Measurements from ENCODE around the gene ALDOA.

Gene ALDOA

DNA sequence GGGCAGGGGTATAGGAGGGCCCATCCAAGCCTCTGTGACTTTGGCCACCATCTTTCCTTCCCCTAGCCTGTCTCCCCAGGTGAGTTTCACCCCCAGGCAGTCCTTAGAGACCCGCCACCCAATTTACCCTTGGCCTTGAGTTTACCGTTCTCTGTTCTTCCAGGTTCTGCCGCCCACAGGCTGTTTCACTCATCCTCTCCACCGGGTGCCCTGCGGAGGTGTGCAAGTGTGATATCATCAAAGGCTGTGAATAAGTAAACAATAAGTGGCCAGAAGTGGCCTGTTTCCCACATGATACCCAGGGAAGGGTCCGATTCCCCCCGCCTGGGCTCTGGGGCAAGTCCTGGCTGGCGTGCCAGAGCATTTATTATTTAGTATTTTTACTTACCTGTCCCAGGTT is 19.4 kb upstream of the ALDOA start:
- no peak for DNase-seq

DNA sequence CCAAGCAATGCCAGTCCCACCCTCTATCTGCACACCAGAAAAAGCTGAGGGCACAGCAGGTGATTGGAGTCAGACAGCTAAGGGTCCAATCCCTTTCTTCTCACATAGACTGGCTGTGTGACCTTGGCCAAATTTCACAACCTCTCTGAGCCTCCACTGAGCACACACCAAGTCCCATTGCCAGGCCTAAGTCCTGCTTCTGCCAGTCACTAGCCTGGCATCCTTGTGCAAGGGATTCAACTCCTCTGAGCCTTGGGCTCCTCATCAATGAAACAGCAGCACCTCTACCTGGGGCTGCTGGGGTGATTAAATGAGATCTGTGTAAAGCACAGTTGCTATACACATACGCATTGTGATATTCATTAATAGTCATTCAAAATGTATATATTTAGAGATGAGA is 19.0 kb upstream of the ALDOA start:
- DNase-seq = no peak

DNA sequence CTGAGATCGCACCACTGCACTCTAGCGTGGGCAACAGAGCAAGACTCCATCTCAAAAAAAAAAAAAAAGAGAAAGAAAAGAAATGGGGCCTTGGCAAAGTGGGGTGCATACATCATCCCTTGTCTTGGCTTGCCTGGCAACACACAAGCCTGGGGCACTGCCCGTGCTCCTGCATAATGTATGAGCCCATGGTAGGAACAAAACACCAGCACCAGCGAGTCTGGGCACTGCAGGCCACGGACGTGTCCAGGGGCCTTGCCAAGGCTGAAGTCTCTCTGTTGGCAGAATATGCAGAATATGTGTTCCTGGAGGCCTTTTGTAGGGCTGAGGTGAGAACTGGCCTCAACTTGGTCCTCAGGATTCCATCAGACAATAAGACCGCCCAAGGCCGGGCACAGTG is 15.7 kb upstream of the ALDOA start:
- no peak for DNase-seq

DNA sequence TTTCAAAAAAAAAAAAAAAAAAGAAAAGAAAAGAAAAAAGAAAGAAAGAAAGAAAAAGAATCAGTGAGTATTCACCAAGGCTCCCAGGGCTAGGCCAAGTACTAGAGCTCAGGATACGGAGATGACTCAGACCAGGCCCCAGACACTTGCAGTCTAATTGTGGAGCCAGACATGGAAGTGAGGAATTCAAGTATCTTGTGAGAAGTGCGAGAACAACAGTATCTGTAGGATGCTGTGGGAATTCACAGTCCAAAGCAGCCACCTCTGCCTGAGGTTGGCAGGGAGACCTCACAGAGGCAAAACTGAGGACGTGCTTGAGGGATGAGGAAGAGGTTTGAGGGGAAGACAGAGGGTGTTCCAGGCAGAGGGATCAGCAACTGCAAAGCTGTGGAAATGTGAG is 14.0 kb upstream of the ALDOA start:
- DNase-seq = no peak

DNA sequence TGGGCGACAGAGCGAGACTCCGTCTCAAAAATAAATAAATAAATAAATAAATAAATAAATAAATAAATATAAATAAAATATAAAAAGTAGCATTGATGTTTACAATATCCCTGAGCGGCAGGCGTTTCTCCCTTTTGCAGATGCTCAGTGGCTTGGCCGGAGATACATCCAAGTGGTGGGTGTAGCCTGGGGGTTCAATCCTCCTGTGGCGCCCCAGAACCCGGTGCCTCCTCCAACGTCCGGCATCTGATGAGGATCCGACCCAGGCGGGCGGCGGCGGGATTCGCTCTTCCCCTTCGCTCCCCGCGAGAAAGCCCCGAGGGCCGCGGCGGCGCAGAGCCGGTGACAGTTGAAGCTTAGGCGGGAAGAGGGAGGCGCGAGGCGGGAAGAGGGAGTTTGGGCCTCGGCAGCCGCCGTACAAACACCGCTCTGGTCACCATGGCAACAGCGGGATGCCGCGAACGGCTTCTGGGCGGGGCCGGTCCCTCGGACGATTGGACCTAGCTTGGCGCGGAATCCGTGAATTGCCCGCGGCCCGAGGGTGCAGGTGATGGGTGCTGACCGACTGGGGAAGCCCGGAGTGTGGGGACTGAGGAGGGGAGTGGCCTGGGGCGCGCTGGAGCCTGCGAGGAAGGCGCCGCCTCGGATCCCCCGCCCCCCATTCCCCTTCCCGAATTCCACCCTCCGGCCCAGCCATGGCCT is 12.7 kb upstream of the ALDOA start:
- peak; percentile 91 for DNase-seq

DNA sequence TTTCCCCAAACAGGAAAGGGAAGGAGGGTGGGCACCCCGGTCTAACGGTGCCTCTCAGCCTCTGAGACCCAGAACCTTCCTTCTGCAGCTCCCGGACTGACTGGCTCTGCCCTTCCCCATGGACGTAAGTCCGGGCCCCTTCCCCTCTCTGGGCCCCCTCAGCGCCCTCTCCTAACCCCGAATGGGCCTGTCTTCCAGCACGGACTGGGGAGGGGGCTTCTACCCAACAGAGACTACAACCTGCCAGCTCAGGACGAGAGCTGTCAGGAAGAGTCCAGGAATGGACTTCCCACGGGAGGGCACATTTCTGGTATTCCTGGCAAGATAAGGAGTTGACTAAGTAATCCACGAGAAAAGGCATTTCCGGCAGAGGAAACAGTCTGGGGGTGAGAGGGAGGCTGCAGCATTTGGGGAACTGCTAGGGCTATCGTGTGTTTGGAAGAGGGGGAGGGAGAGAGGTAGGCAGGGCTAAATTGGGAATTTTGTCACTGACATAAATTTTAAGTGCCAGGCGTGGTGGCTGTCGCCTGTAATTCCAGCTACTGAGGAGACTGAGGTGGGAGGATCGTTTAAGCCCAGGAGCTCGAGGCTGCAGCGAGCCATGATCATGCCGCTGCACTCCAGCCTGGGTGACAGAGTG is 12.1 kb upstream of the ALDOA start:
- DNase-seq = no peak

DNA sequence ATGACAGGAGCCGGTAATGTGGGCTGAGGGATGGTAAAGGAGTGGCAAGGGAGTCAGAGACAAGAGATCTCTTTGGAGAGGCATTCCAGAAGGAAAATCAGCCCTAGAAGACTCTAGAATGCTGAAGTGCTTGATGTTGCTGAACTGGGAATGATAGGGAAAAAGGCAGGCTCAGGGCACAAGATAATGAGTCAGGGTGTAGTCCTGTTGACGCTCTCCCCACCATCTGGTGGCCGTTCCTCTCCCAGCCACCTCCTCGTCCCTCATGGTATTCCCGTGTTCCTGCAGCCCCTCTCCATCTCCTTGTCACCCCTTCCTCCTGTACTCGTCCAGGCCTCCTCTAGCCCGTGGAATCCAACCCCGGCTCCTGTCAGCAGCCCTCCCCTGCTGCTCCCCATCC is 11.1 kb upstream of the ALDOA start:
- DNase-seq = no peak

DNA sequence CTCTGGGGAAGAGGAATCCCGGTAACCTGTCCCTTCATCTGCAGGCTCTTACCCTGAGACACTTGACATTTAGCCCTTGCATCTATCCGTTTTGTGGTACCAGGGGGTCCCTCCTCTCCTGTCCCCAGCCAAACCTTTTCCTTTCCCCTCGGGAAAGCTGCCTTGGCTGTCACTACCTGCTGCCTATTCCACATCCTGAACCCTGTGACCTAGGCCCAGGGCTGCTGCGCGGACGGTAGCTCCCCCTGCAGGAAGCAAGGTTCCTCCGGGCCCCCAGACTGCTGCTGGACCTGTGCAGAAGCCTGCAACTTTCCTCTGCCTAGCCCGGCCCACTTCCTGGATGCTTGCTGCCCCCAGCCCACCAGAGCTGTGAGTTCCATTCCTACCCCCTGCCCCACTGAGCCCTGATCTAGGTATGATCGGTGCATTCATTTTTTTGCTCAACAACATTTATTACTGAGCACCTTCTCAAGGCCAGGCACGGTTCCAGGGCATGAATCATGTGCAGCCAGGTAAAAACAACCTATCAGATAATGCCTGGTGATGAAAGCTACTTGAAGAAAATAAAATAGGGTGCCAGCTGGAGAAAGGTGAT is 10.5 kb upstream of the ALDOA start:
- DNase-seq = peak; percentile 51

DNA sequence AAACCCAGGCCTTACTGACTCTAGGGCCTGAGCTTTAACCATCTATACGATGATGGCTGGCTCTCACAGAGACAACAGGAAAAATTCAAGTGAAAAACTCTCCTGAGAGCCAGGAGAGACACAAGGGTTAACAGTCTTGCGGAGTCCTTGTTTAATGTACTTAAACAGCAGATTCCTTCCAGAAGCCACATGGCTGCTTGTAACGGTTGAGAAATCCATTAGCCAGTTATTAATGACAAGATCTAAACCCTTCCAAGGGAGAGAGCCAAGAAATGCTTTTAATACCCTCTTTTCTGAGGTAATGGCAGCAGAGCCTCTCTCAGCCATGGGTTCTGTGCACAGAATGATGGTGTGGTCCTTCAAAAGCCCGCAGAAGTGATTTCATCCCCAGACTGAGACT is 5.2 kb upstream of the ALDOA start:
- DNase-seq = no peak

DNA sequence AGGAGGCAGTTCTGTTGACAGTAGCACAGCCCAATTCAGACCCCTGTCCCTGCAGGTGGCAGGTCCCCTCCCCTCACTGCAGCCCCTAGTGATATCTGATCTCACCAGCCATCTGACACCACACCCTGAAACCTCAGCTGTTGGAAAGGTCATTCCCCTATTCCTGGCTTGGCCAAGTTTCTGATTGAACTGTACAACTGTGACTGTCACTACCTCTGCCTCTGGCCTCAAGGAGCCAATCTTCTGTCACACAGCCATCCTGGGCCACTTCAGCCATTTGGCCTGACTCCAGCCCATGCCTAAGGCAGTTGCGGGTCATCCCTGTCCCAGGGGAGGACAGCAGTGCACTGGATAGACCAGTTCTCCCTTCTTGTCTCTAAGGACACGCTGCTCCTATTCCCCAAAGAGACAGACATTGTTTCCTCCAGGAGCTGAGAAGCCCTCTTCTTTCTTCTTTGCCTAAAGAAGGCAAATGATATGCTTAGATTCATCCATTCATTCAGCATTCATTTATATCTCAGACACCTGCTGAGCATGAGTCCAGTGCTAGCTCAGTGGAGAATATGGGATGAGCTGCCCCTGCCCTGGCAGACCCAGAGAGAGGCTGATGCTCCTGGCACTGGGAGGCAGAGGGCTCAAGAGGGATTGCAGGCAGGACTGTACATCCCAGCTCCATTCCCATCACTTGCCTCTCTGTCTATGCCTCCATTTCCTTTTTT is 4.6 kb upstream of the ALDOA start:
- DNase-seq = no peak

DNA sequence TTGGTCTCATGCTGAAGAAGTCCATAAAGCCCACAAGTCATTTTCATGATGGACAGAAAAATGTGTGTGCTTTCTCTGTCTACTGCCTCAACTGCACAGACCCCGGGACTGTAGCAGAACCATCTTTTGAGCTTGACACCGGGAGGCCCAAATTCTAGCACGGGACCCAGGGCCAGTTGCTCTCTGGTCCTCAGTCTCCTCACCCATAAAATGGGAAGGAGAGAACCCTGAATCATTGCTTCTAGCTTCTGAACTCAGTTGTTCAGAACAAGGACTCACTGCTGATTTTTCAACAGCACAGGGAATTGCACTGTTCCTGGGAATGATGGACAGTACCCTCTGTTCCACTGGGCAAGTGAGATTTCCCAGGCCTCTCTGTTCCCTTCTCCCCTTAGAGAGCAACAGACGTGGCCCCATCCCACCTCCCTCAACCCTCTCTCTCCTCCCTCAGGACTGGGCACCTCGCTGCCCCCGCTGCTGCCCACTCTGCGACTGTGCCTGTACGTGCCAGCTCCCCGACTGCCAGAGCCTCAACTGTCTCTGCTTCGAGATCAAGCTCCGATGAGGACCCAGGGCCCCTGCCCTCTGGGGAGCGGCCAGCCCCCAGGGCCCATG is 2.2 kb upstream of the ALDOA start:
- DNase-seq = no peak

DNA sequence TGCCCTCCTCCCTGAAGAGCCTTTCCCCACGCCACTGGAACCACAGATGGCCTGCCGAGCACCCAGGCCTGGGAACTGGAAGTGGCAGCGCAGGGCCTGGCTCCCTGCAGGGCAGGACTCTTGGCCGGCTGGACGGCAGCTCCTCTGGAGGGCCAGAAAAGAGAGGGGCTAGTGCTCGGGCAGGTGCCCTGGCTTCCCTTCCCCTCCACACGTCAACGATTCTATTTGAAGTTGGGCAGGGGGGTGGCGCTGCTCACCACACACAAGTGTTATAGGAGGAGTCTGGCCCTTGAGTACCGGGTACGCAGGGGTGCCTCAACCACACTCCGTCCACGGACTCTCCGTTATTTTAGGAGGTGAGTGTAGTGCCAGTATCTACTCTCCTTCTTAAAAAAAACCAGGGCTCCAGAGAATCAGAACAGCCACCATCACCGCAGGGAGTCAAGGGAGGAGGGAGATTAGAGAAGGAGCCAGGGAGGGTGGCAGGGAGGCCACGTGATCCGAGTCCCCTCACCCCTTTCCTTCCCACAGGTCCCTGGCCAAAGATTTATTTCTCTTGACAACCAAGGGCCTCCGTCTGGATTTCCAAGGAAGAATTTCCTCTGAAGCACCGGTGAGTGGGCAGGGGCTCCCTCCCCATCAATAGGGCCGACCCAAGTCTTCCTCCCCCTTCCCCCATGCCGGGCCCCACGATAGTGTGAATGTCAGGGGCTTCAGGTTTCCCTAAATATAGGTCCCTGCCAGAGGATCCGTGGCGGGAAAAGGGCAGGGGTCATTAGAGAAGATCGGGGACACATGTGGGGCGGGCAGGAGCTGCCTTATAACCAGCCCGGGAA is 1.4 kb upstream of the ALDOA start:
- DNase-seq = peak; percentile 72

DNA sequence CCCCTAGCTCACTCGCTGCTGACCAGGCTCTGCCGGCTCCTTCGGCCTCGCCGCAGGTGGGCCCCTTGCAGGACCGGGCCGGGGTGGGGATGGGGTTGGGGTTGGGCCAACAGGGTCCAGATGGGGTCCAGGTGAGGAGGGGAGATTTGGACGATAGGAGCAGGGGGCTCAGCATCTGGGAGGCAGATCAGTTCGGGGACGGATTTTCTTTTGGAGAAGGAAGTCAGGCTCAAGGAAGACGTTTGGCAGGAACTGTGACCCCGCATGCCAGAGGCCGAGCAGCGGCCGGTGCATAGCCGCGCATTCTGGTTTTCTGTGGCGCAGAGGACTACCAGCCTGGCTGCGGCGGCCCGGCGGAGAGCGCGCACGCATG is 845 bp upstream of the ALDOA start:
- no peak for DNase-seq

DNA sequence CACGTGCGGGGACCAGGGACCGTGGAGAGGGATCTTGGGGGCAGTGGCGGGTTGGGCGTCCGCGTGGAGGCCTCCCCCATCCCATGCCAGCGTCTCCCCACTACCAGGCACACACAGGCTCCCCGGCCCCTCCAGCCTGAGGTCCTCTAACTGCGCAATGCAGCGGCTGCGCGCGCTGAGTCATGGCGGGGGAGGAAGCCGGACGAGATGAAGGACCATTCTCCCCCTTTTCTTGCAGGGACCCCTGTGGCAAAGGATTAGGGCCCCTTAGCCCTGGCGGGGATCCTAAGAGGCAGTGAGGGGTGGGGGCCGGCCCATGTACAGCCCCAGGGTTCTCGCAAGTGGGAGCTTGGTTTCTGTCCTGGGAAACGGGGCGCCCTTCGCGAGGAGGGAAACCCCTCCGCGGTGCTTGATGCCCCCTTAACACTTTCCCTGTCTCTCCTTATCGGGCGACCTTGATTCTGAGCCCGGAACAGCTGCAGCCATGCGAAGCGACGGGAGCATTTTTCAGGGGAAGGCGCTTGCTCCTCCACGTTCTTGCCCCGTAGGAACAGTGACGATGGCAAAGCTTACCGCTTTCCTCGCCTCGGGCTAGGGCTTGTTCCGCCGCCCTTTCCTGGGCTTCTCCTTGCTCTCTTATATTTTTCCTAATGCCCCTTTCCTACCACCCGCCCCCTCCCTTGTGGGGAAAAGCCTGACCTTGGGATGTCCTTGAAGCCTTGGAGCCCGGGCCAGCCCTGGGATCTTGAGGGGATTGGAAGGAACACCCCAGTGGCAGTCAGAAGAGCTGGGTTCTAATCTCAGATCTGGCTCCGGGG is 592 bp downstream of the ALDOA start:
- peak; percentile 59 for DNase-seq

DNA sequence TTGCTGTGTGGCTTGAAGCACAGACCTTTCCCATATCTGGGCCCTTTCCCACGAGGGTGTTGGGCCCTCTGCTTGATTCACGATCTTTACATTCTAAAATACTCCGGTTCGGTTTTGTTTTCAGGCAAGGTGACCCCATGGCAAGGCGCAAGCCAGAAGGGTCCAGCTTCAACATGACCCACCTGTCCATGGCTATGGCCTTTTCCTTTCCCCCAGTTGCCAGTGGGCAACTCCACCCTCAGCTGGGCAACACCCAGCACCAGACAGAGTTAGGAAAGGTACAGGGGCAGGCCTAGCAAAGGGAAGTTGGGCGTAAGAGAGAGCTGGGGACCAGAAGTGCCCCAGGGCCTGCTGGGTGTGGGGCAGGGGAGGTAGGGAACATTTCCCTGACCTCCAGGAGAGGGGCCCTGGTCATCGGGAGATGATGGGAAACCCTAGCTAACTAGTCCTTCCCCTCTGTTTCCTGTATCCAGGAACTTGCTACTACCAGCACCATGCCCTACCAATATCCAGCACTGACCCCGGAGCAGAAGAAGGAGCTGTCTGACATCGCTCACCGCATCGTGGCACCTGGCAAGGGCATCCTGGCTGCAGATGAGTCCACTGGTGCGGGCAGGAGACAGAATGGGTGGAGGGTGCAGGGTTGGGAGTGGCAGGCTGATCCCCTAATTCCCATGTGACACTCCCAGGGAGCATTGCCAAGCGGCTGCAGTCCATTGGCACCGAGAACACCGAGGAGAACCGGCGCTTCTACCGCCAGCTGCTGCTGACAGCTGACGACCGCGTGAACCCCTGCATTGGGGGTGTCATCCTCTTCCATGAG is 1.4 kb downstream of the ALDOA start:
- no peak for DNase-seq

DNA sequence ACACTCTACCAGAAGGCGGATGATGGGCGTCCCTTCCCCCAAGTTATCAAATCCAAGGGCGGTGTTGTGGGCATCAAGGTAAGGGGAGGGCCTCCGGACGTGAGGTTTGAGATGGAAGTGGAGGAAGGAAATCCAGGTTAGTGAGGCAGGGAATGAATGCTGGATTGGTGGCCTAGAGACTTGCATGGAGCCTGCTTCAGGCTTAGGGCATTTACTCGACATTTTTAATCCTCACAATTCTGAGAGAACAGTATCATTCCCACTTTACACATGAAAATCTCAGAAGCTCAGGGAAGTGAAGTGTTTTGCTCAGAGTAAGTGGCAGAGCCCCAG is 2.0 kb downstream of the ALDOA start:
- DNase-seq = no peak

DNA sequence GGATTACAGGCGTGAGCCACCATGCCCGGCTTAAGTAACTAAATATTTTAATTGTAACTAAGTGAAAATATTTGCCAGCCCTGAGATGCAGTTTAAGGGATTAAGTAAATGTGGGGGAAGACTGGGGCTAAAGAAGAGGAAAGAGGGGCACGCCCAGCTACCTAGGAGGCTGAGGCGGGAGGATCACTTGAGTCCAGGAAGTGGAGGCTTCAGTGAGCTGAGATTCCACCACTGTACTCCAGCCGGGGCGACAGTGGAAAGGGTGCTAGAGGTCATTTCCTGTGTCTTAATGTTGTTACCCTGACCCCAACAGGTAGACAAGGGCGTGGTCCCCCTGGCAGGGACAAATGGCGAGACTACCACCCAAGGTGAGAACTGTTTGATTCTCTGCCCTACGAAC is 2.8 kb downstream of the ALDOA start:
- no peak for DNase-seq

DNA sequence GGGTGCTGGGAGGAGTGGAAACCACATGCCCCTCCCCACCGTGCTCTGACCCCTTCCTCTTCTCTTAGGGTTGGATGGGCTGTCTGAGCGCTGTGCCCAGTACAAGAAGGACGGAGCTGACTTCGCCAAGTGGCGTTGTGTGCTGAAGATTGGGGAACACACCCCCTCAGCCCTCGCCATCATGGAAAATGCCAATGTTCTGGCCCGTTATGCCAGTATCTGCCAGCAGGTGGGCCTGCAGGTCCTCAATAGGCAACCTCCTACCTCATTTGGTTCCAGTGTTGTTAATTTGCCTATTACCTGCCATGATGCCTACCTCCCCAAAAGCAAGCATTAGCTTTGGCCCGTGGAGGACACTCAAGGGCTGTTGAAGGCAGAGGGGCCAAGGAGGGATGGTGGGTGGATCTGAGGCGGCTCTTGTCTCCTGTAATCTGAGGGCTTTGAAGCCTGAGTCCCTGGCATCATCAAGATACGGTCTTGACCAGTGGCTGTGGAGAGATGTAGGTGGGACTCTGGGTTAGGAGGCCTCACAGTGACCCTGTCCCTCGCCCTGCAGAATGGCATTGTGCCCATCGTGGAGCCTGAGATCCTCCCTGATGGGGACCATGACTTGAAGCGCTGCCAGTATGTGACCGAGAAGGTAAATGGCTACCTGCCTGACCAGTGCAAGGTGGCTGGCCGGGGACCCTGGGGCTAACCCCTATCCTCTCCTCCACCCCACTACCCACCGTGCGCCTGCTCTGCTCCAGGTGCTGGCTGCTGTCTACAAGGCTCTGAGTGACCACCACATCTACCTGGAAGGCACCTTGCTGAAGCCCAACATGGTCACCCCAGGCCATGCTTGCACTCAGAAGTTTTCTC is 3.4 kb downstream of the ALDOA start:
- peak; percentile 60 for DNase-seq

DNA sequence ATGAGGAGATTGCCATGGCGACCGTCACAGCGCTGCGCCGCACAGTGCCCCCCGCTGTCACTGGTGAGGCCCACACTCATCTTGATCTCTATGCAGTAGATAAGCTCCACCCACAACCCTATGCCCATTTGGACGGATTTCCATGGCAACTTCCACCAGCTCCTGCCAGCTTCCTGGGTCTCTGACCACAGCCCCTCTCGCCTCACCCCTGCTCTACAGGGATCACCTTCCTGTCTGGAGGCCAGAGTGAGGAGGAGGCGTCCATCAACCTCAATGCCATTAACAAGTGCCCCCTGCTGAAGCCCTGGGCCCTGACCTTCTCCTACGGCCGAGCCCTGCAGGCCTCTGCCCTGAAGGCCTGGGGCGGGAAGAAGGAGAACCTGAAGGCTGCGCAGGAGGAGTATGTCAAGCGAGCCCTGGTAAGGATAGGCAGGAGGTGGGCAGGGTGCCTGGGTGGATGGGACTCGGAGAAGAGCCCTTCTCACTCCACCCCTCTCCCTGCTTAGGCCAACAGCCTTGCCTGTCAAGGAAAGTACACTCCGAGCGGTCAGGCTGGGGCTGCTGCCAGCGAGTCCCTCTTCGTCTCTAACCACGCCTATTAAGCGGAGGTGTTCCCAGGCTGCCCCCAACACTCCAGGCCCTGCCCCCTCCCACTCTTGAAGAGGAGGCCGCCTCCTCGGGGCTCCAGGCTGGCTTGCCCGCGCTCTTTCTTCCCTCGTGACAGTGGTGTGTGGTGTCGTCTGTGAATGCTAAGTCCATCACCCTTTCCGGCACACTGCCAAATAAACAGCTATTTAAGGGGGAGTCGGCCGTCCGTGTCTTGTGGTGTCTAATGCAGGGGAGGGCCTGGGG is 4.3 kb downstream of the ALDOA start:
- DNase-seq = no peak
